SKM-1 treated with dmso at 0.1 percent for 144 hours (cell line): Measurements from ENCODE around the gene DPP7.

ENCODE experiments used
- DNase-seq: peaks from one replicate; lab custom pipeline; 2025; ENCODE audit not compliant: unreplicated experiment; lab: John Stamatoyannopoulos, UW

Gene DPP7

GRCh38 chr9:137112564-137113384 lies 1.8 kb downstream of the DPP7 start:
- DNase-seq, result no peak

DNA sequence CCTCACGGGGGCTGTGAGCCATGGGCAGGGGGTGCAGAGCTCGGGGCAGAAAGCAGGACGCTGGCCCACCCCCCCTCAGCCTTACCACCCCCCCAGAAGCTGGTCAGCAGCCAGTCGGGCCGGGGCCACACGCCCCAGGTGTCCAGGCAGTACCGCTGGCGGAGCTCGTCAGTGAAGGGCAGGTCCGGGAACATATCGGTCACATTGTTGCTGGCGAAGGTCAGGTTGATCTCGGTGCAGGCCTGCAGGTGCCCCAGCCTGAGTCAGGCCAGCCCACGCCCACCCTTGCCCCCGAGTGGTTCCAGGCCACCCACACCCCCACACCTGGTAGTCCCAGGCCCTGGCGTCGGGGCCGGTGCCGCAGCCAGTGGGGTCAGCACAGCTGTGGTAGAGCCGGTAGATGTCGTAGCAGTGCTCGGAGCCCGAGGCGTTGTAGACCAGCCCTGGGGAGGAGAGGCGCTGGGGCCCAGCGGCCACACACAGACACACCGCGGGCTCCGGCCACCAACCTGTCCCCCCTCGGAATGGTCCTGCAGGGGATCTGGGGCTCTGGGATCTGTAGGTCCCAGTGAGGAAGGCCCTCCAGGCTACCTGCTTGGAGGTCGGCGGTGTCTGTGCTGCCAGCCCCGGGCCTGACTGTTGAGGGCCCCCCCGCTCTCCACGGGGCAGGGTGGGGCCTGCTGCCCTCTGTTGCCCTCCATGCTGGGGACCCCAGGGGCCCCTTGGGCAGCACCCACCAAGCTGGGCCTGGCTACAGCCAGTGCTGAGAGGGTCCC lies 2.6 kb downstream of the DPP7 start:
- DNase-seq, result no peak

DNA sequence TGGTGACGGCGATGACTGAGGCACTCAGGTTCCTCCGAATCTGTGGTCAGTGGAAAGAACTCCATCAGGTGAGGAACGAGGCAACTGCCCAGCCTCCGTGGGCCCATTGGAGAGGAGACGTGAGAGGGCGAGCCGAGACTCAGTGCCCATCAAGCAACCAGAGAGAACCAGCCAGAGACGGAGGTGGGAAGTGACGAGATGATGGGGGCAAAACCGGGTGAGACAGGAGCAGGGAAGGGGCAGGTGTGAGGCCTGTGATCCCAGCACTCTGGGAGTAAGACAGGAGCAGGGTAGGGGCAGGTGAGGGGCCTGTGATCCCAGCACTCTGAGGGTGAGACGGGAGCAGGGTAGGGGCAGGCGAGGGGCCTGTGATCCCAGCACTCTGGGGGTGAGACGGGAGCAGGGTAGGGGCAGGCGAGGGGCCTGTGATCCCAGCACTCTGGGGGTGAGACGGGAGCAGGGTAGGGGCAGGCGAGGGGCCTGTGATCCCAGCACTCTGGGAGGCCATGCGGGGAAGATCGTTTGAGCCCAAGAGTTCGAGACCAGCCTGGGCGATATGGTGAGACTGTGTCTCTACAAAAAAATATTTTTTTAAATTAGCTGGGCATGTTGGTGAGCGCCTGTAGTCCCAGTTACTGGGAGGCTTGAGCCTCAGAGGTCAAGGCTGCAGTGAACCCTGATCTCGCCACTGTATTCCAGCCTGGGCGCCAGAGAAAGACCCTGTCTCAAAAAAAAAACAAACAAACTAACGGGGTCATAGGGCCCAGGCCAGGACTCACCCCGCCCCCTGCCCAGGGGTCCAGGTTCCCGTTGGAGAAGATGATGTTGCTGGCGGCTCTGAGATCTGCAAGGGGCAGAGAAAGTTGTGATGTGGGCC lies 3.4 kb downstream of the DPP7 start:
- DNase-seq, result no peak

DNA sequence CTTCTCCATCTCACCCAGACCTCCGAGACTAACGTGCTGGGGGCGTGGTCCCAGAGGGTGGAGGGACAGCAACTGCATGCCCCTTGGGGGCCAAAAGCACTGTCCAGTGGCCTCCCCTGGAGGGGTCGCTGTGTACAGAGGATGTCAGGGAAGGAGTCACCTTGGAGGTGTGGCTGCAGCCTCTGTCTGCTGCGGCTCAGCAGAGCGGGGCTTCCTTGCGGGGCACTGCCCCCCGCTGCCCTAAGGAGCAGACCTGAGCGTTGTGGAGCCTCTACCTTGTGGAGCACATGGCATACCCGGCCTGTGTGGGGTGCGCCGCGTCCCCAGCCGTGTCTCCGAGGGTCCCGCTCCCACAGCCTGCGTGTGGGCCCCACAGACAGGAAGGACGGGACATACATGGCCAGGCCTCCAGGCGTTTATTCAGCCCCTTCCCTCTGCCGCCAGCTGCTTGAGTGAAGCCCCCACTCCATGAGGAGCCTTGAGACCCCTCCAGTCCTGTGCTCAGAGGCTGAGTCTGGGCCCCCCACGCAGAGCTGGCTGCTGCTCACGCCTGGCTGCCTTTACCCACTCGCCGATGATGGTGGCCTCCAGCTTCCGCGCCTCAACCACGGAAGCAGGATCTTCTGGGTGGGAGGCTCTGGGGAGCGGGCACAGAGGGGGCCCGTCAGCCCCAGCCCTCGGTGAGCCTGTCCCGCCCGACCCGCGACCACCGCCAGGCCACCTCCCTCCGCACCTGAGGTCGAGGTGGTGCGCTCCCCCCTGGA lies 4.2 kb downstream of the DPP7 start:
- no peak for DNase-seq

- no peak for DNase-seq
Measured at GRCh38 chr9:137109250-137110146, 5.0 kb downstream of the DPP7 start.

- DNase-seq, result no peak
Measured at GRCh38 chr9:137108608-137109249, 5.8 kb downstream of the DPP7 start.

GRCh38 chr9:137107982-137108381 lies 6.6 kb downstream of the DPP7 start:
- DNase-seq, result no peak

DNA sequence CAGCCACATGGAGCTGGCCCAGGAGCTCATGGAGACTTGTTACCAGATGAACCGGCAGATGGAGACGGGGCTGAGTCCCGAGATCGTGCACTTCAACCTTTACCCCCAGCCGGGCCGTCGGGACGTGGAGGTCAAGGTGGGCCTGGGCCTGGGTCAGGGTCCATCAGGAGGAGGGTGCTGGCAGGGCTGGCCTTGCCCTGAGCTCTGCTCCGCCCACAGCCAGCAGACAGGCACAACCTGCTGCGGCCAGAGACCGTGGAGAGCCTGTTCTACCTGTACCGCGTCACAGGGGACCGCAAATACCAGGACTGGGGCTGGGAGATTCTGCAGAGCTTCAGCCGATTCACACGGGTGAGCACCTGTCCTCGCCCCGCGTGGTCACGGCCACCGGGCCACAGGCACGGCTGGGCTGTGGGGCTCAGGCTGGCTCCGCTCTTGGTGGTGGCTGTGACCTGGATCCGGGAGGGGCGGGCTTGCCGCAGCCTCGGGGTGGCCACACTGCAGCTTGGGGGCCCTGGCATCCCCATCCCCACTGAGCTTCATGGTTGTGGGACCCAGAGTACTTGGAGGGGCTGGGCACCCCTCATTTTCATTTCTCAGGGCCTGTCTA lies 7.1 kb downstream of the DPP7 start:
- no peak for DNase-seq

- no peak for DNase-seq
Measured at GRCh38 chr9:137106662-137107250, 7.8 kb downstream of the DPP7 start.

DNA sequence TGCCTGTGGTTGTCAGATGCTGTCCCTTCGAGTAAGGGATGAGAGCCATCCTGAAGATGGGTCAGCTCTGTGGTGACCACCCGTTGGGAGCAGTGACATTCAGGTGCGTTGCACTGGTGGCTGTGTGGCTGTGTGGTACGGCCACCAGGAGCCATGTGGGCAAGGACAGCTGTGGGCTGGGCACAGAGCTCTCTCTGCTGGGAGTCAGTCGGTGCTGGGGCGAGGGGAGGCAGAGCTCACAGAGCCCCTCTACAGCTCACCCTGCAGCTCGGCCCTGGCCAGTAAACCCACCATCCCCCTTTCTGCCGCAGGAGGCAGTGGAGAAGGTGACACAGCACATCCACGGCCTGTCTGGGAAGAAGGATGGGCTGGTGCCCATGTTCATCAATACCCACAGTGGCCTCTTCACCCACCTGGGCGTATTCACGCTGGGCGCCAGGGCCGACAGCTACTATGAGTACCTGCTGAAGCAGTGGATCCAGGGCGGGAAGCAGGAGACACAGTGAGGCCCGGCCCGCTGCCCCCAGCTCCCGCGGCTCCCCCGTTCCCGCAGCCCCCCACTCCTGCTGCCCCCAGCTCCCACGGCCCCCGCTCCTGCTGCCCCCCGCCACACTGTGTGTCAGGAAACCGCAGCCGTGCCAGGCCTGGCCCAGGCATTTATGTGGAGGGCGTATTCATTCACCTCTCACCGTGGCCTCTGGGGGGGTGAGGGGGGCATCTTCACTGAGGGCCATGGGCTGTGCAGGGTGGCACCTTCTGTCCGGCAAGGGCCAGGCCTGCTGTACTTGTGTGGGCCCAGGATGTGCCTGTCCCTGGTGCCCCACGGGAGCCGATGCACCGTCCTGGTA lies 8.5 kb downstream of the DPP7 start:
- no peak for DNase-seq

DNA sequence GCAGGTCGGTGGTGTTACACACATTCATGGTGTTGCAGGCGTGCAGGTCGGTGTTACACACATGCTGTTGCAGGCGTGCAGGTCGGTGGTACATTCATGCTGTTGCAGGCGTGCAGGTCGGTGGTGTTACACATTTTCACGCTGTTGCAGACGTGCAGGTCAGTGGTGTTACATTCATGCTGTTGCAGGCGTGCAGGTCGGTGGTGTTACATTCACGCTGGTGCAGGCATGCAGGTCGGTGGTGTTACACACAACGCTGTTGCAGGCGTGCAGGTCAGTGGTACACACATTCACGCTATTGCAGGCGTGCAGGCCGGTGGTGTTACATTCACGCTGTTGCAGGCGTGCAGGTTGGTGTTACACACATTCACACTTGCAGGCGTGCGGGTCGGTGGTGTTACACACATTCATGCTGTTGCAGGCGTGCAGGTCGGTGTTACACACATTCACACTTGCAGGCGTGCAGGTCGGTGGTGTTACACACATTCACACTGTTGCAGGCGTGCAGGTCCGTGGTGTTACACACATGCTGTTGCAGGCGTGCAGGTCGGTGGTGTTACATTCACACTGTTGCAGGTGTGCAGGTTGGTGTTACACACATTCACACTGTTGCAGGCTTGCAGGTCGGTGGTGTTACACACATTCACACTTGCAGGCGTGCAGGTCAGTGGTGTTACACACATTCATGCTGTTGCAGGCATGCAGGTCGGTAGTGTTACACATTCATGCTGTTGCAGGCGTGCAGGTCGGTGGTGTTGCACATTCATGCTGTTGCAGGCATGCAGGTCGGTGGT lies 11.1 kb downstream of the DPP7 start:
- DNase-seq, result no peak

GRCh38 chr9:137099231-137099630 lies 15.3 kb downstream of the DPP7 start:
- no peak for DNase-seq

GRCh38 chr9:137097761-137098462 lies 16.6 kb downstream of the DPP7 start:
- no peak for DNase-seq

GRCh38 chr9:137096785-137097546 lies 17.6 kb downstream of the DPP7 start:
- no peak for DNase-seq
